A673 (cell line): Measurements from ENCODE around the gene C9orf85. TPM values are rescaled to one million over a fixed set of nuclear protein-coding genes. Genes with fewer than 3 reads are reported as not detected.

Source experiments
- BruUV-seq: library from RNA; stranded (reverse); fragments of 400-500 nt; replicated peaks from 2 replicates; lab custom pipeline; 2021; lab: Mats Ljungman, UMichigan
- CTCF ChIA-PET: fragments of 300-600 bp; sonication (Branson Sonifier 250); formaldehyde crosslinking; loops from one replicate; lab custom pipeline; 2022; ENCODE audit warnings: antibody characterized with exemption; lab: Charles Lee
- POLR2A ChIA-PET: fragments of 300-600 bp; sonication (Branson Sonifier 250); formaldehyde crosslinking; loops from one replicate; lab custom pipeline; 2022; ENCODE audit warnings: antibody characterized with exemption; ENCODE audit not compliant: low non-redundant PET; lab: Charles Lee
- DNase-seq: peaks from one replicate; pipeline ENCODE4 v3.0.0-alpha.2; 2015; ENCODE audit warnings: low spot score
- H3K27ac ChIP-seq: fragments of 200-600 bp; sonication (generic); 2 replicates; pipeline ENCODE4 v1.5.1; 2016; ENCODE audit warnings: mixed run types, low read depth, mild to moderate bottlenecking, mixed read lengths, antibody characterized with exemption, low read length; ENCODE audit not compliant: poor library complexity, severe bottlenecking
- H3K27me3 ChIP-seq: fragments of 200-600 bp; sonication (generic); replicated peaks from 2 replicates; pipeline ENCODE4 v1.6.1; 2017; ENCODE audit warnings: mixed run types, low read depth, mild to moderate bottlenecking, mixed read lengths, antibody characterized with exemption, low read length; ENCODE audit not compliant: insufficient read depth, poor library complexity
- H3K36me3 ChIP-seq: fragments of 200-600 bp; sonication (generic); 2 replicates; pipeline ENCODE4 v1.6.1; 2016; ENCODE audit warnings: mixed run types, mild to moderate bottlenecking, mixed read lengths, antibody characterized with exemption, low read length; ENCODE audit not compliant: insufficient read depth, poor library complexity, severe bottlenecking
- H3K4me1 ChIP-seq: fragments of 200-600 bp; sonication (generic); 2 replicates; pipeline ENCODE4 v1.6.1; 2017; ENCODE audit warnings: mixed run types, mild to moderate bottlenecking, mixed read lengths, antibody characterized with exemption, low read length; ENCODE audit not compliant: insufficient read depth, poor library complexity, severe bottlenecking
- H3K4me3 ChIP-seq: fragments of 200-600 bp; sonication (generic); 2 replicates; pipeline ENCODE4 v1.5.1; 2016; ENCODE audit warnings: low read depth, mixed run types, mild to moderate bottlenecking, mixed read lengths, low read length; ENCODE audit not compliant: poor library complexity, severe bottlenecking
- H3K9me3 ChIP-seq: fragments of 200-600 bp; sonication (generic); 2 replicates; pipeline ENCODE4 v1.6.1; 2016; ENCODE audit warnings: mixed run types, low read depth, mild to moderate bottlenecking, mixed read lengths, antibody characterized with exemption, low read length; ENCODE audit not compliant: poor library complexity, severe bottlenecking
- EZH2 ChIP-seq: fragments of 200-600 bp; sonication (generic); IDR thresholded peaks from 2 replicates; pipeline ENCODE4 v1.6.1; 2017; ENCODE audit warnings: borderline replicate concordance, low read depth, mild to moderate bottlenecking, mixed read lengths, antibody characterized with exemption, low read length; ENCODE audit not compliant: poor library complexity, severe bottlenecking
- intact Hi-C: fragments of 100-400 bp; cut with micrococcal nuclease; formaldehyde crosslinking; loops from one replicate; pipeline ENCODE4 v1.10.0; 2022; ENCODE audit not compliant: unreplicated experiment
- total RNA-seq: library from RNA; stranded (reverse); gene quantifications from 2 replicates; pipeline ENCODE4 v1.2.3, GENCODE V29; 2021
- TF ChIP-seq, protein P1 (sequence below): fragments of 300-800, 200-600 bp; sonication (generic); conservative IDR thresholded peaks from 2 replicates; pipeline ENCODE4 v1.5.1; 2017; ENCODE audit warnings: low read depth, mild to moderate bottlenecking, antibody characterized with exemption, low read length, moderate library complexity, mixed read lengths

The C9orf85 gene
- total RNA-seq, 1 experiment from 2014 or later, result 9.4 TPM

DNA sequence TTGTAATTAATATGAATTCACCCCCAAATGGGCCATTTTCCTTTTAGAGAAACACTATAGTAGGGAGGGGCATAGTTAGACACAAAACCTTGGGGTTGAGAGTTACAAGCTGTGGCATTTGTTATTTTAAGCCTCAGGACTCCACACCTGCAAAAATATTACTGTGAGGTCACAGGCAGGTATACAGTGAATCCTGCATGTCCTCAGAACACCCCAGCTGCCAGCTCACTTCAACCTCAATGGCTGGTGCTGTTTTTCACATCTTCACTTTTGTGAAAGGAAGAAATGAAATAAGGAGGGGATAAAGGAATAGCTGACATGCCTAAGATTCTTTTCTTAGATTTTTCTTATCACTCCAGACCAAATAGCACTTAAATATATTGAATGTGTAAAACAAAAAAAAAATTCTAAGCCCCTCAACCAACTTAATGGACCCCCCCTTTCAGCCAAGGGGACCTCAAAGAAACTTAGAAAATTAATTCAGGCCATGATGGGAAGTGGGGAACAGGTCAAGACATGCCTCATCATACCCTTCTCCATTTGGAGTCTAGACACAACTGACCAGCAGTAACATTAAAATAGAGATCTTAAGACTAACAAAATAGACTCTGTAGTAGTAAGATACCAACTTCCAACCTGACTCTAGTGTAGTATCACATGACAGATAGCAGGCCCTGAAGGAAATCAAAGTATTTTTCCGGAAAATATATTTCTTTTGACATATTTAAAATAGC, 9.2 kb downstream of the C9orf85 start:
- no peak for DNase-seq
- TF ChIP-seq EZH2, result no peak
- TF ChIP-seq, protein P1, sequence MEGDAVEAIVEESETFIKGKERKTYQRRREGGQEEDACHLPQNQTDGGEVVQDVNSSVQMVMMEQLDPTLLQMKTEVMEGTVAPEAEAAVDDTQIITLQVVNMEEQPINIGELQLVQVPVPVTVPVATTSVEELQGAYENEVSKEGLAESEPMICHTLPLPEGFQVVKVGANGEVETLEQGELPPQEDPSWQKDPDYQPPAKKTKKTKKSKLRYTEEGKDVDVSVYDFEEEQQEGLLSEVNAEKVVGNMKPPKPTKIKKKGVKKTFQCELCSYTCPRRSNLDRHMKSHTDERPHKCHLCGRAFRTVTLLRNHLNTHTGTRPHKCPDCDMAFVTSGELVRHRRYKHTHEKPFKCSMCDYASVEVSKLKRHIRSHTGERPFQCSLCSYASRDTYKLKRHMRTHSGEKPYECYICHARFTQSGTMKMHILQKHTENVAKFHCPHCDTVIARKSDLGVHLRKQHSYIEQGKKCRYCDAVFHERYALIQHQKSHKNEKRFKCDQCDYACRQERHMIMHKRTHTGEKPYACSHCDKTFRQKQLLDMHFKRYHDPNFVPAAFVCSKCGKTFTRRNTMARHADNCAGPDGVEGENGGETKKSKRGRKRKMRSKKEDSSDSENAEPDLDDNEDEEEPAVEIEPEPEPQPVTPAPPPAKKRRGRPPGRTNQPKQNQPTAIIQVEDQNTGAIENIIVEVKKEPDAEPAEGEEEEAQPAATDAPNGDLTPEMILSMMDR, result no peak
- intact Hi-C loops, result no loop called here
- Histone ChIP-seq H3K27ac (no peak overlapping the region), H3K4me1 (no peaks in the 10 kb centered on the region), H3K27me3 (no peaks in the 10 kb centered on the region), H3K36me3 (no peaks in the 10 kb centered on the region), H3K4me3 (no peak overlapping the region), H3K9me3 (no peaks in the 10 kb centered on the region)
- CTCF ChIA-PET, result no interaction called here
- POLR2A ChIA-PET, result no interaction called here
- no TSS peak for BruUV-seq

DNA sequence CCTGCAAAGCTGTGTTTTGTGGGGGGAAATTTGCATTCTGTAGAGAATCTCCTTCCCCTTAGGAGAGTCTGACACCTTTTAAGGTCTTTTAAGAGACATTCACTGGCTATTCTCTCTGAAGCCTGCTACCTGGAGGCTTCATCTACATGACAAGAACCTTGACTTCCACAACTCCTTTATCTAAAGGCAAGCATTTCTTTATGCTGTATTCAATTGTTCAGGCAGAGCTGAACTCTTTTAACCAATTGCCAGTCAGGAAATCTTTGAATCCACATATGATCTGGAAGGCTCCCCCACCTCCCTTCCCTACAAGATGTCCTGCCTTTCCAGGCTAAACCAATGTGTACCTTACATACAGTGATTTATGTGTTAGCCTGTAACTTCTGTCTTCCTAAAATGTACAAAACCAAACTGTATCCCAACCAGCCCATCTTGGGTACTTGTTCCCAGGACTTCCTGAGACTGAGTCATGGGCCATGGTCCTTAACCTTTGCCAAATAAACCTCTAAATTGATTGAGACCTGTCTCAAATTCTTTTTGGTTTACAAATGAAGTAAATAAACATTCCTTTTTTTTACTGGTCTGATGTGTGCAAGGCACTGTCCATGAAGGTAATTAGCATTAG, 9.9 kb downstream of the C9orf85 start:
- H3K9me3 ChIP-seq, result no peaks in the 10 kb centered on the region
- TF ChIP-seq, protein P1, result no peak
- TF ChIP-seq EZH2, result no peak
- ChIA-PET POLR2A (no interaction called here), CTCF (interaction anchor here (0.6 kb wide), 1 partner anchor 19 kb away, joined by 3 read pairs; no protein-coding TSS in a partner anchor)
- no peaks in the 10 kb centered on the region for H3K27me3 ChIP-seq
- H3K4me1 ChIP-seq, result no peaks in the 10 kb centered on the region
- DNase-seq, result no peak
- intact Hi-C loops, result no loop called here
- no peak overlapping the region for H3K27ac ChIP-seq
- H3K36me3 ChIP-seq, result no peaks in the 10 kb centered on the region
- H3K4me3 ChIP-seq, result no peak overlapping the region
- BruUV-seq, result no TSS peak

DNA sequence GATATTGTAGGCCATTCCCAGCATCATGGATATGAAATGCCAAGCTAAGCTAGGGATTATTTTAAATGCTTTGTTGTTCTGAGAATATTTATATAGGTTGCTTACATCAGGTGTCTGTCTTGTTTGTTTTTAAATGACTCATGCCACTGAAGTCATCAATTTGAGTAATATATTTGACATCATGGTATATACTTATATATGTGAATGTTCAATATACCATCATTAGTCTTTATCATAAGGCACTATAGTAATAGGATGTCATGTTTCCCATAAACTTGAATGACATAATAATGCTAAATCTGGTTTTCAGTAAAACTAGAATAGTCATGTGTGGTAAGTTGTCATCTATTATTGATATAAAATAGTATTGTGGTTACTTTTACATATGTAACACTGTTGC, 13.1 kb downstream of the C9orf85 start:
- DNase-seq, result no peak
- H3K27me3 ChIP-seq, result no peaks in the 10 kb centered on the region
- no peaks in the 10 kb centered on the region for H3K4me1 ChIP-seq
- TF ChIP-seq, protein P1, result no peak
- TF ChIP-seq EZH2, result no peak
- ChIA-PET POLR2A (no interaction called here), CTCF (no interaction called here)
- no TSS peak for BruUV-seq
- no peak overlapping the region for H3K27ac ChIP-seq
- H3K36me3 ChIP-seq, result no peaks in the 10 kb centered on the region
- intact Hi-C loops, result no loop called here
- no peaks in the 10 kb centered on the region for H3K9me3 ChIP-seq
- H3K4me3 ChIP-seq, result no peak overlapping the region
